ENCODE results near the gene ADD1.
A peak's percentile ranks its signal among the peaks of the same experiment; 100 is the strongest.

ADD1 gene

GRCh38 chr4:2862528-2862927 is 18.9 kb downstream of the ADD1 start:
- peak; percentile 66 for DNase-seq

DNA sequence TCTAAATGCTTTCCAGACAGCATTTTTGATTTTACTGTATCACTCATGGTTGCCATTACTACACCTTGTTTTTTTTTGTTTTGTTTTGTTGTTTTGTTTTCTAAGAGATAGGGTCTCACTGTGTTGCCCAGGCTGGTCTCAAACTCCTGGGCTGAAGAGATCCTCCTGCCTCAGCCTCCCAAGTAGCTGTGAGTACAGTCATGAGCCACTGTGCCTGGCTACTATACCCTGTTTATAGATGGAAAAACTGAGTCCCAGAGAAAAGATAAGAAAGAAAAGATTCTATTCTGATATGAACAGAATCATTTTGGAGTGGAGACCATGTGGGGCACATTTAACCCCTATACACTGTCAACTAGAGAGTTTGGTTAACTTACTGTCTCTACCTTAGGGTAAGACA is 20.0 kb downstream of the ADD1 start:
- DNase-seq = no peak

DNA sequence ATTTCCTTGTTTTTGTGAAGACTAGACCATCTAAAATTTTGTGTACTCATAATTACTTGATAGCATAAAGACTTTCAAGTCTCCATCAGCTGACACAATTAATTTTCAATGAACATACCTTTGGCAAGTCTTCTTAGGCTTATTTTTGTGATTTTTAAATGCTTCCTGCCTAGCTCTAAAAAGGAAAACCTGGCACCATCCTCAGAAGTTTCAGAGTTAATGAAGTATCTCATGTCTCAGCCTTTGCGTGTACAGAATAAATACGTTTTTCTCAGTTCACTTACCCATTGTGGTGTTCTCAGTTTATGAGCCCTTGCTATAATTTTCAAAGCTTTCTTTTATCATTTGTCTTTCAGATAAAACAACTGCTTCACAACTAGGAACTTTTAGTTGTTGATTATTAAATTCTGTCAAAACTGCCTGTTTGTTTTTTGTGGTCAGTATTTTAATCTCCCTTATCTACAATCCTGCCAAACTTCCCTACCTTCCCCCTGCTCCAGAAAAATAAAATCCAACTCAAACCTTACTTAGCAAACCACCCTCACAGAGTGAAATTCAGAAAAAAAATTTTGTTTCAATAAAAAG is 21.6 kb downstream of the ADD1 start:
- no peak for DNase-seq

DNA sequence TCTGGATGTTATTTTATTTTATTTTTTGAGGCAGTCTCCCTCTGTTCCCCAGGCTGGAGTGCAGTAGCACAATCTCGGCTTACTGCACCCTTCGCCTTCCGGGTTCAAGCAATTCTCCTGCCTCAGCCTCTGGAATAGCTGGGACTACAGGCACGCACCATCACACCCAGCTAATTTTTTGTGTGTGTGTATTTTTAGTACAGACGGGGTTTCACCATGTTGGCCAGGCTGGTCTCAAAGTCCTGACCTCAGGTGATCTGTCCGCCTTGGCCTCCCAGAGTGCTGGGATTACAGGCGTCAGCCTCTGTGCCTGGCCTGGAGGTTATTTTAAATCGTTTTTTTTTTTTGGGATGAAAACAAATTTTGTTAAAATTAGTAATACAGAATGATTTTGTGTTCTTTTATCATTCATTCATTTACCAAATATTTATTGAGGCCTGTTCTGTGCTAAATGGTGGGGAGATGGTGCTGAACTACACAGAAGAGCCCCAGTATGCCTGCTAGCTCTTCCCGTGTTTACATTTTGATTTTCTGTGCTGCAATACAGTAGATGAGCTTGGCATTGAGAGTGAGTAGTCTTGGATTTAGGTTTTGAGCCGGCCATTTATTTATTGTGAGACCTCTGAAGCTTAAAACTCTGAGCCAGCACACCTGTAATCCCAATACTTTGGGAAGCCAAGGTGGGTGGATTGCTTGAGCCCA is 22.7 kb downstream of the ADD1 start:
- DNase-seq = no peak

- peak; percentile 35 for DNase-seq
These were observed 23.2 kb downstream of the ADD1 start for GRCh38 chr4:2866891-2867290.

DNA sequence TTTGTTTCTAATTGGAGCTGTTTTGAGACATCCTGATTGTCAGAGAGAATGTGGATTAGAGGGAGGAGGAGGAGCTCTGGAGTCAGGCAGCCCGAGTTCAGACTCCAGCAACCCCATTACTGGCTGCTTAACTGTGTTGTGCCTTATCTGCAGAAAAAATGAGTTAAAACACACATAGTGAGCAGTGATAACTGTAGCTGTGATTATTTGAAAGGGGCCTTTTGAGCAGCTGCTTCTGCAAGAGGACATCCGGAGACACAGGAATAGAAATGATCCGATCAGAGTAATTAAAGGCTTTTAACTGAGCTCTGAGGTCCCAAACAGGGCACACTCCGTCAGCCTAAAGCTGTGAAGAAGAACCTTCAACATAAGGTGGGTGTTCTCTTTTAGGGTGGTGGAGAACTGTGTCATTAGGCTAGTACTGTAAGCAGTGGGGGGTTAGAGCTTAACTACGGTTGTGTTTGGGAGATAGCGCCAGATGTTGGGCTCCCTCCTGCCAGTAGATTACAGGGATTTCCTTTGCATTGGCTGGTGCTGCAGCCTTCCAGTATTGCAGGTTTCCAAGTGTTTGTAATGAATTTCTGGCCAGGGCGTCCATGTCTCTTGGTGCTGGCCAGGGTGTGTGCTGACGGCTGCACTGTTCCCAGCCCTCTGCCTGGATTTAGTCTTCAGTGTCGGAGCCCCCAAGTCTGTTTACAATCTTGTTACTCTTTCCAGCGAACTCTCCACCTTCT is 24.3 kb downstream of the ADD1 start:
- DNase-seq = no peak

DNA sequence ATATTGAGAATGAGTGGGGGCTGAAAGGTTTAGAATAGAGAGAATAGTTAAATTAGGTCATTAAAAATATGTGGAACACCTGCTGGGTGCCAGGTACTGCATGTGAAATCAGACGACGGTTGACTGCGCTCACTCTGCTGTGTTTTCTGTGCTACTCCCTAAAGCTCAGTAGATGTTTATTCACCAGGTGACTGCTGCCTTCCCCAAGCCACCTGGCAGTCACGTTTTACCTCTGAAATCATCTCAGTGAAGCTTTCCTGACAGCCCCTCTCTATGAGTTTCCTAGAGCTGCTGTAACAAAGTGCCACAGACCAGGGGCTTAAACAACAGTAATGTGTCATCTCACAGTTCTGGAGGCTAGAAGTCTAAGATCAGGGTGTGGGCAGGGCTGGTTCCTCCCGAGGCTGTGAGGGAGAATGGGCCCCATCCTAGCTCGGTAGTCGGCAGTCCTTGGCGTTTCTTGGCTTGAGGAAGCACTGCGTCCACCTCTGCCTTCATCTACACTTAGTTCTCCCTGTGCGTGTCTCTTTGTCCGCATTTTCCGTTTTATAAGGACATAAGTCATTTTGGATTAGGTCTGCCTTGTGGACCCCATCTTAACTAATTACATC is 25.3 kb downstream of the ADD1 start:
- no peak for DNase-seq

DNA sequence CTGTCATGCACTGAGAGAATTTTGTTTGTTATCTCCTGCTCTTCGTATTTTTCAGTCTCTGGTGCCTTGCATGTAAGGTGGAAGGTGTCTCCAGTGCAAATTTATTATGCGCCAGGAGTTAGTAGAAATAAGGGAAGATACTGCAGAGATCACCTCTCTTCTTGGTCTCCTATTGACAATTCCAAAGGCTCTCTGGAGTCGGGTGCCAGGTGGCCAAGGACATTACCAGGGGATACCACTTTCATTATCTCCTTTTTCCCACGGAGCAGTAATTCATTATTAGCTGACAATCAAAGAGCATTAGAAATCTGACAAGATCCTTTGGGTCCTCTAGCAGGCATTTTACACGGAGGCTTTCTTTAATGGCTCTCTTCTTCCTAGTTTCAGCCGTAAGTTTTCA is 26.0 kb downstream of the ADD1 start:
- DNase-seq = no peak

- DNase-seq = no peak
These were observed 26.4 kb downstream of the ADD1 start for GRCh38 chr4:2870082-2870481.

GRCh38 chr4:2871466-2871865 is 27.8 kb downstream of the ADD1 start:
- DNase-seq = no peak

- DNase-seq = no peak
These were observed 28.3 kb downstream of the ADD1 start for GRCh38 chr4:2871911-2872310.

- no peak for DNase-seq
These were observed 29.7 kb downstream of the ADD1 start for GRCh38 chr4:2873329-2873728.

- no peak for DNase-seq
These were observed 31.2 kb downstream of the ADD1 start for GRCh38 chr4:2874861-2875260.

- DNase-seq = no peak
These were observed 31.9 kb downstream of the ADD1 start for GRCh38 chr4:2875556-2875955.

- no peak for DNase-seq
These were observed 34.7 kb downstream of the ADD1 start for GRCh38 chr4:2878346-2878745.

- no peak for DNase-seq
These were observed 35.4 kb downstream of the ADD1 start for GRCh38 chr4:2879026-2879425.

GRCh38 chr4:2881431-2881830 is 37.8 kb downstream of the ADD1 start:
- DNase-seq = no peak

DNA sequence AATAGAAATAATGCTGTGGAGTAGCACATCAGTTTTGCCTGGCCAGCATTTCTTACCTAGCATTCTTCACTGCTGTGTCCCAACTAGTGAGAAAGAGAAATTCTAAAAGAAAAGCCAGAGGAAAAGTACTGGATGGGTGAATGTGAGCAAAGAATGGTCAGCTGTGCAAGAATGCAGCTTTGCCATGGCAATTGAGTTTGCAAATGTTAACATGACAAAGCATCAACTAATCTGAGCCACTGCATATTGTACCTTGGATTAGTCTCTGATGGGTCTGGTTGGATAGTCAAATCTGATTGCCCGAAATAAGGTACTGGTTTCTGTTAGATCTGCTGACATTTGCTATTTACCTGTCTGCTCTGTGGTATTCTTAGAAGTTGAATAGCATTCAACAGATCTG is 38.7 kb downstream of the ADD1 start:
- DNase-seq = no peak

DNA sequence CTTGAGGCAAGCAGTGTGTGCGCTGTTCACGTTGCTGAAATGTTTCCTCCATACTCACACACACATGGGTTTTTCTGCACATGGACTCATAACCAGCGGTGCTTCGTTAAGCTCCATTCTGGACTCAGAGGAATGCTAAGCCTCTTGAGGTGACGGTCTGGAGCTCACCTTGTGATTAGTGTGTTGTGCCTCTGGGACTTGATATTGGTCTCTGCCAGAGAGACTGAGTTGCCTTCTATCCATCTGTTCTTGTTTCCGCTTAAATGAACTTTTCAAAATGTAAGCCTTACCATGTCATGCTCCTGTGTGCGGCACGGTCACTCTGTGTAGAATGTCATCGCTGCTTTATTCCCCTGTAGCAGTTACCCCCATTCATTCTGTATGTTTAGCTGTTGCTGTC is 42.5 kb downstream of the ADD1 start:
- no peak for DNase-seq

DNA sequence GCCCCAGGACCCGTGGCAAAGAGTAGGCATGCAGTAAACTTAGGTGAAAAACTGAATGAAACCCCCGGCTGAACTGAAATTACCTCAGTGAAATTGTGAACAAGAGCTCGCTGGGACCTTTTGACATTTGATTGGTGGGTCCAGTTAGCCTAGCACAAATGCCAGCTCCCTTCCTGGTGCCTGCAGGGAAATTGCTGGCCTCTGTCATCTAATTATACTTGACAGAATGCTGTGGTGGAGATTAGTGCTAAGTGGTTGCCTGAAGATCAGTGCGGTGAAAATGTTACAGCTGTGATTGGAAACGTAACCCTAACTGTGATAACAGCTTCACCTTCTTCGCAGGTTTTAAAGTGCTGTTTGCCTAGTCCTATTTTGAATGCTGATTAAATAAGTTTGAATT is 43.0 kb downstream of the ADD1 start:
- DNase-seq = no peak

DNA sequence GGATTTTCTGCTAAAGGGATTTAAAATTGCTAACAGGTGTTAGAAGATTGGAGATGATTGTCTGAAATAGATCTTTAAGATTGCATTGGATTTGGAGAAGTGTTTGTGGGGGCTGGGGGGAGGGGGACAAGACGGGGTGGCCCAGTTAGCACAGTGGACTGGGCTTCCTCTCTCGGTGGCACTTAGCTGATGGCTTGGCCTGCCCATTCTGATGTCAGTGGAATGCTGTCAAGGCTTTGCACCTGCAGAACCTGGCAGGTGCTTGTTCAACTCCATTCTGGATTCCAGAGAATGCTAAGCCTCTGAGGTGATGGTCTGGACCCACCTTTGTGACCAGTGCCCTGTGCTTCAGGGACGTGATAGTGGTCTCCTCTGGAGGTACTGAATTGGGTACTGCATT is 43.7 kb downstream of the ADD1 start:
- DNase-seq = no peak

DNA sequence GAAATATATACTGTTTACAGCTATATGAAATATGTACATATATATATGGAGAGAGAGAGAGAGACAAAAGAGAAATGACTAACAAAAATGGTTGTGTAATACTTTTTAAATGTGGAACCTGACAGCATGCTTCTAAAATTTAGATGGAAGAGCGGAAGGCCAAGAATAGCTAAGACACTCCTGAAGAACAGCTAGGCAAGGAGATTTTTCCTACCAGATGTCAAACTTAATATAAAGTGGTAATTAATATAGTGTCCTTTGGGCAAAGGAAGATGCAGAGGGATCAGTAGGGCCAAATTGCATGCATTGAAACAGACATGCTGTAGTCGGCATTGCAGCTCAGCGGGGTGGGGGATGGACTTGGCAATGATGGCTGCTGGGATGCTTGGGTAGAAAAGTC is 45.2 kb downstream of the ADD1 start:
- peak; percentile 30 for DNase-seq

GRCh38 chr4:2891294-2891693 is 47.6 kb downstream of the ADD1 start:
- peak; percentile 50 for DNase-seq

DNA sequence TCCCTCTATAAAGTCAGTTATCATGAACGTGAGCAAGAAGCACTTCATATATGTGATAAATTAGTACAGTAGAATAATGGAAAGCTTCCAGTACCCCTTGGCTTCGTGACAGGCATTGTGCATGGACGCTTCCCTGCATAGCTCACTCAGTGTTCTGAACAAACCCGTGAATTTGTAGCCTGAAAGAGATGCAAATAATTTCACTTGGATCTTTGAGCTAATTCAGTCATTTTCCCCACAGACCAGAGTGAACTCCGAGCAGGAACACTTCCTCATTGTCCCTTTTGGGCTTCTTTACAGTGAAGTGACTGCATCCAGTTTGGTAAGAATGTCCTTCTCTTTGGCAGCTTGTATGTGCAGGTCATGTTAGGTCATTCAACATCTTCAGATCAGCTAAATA is 50.1 kb downstream of the ADD1 start:
- no peak for DNase-seq
